OCI-LY7 (cell line): ENCODE results near the gene KCNK5.

ENCODE experiments used
- CTCF ChIP-seq: fragments of 200-600 bp; sonication (generic); conservative IDR thresholded peaks from 2 replicates; pipeline ENCODE4 v1.5.1; 2014; ENCODE audit warnings: mild to moderate bottlenecking, antibody characterized with exemption, low read length, moderate library complexity, mixed read lengths
- EZH2phosphoT487 ChIP-seq: fragments of 200-600 bp; sonication (generic); IDR thresholded peaks from 2 replicates; pipeline ENCODE4 v1.6.1; 2018; ENCODE audit warnings: low read depth, borderline replicate concordance, mild to moderate bottlenecking, mixed run types, antibody characterized with exemption, low read length, moderate library complexity, mixed read lengths

GRCh38 chr6:39178235-39178634 lies 51.0 kb downstream of the KCNK5 start:
- TF ChIP-seq EZH2phosphoT487: no peak
- TF ChIP-seq CTCF: no peak
